ENCODE measurements around the gene CAGE1. TPM values are rescaled to one million over a fixed set of nuclear protein-coding genes. Genes with fewer than 3 reads are reported as not detected.
"Not testable (repeated sequence)": the region's sequence is repeated elsewhere in the genome, so short reads cannot be mapped to it uniquely, and the experiment has no call there.

The CAGE1 gene
- total RNA-seq, 1 donor from 2014 or later = 0.16 TPM

DNA sequence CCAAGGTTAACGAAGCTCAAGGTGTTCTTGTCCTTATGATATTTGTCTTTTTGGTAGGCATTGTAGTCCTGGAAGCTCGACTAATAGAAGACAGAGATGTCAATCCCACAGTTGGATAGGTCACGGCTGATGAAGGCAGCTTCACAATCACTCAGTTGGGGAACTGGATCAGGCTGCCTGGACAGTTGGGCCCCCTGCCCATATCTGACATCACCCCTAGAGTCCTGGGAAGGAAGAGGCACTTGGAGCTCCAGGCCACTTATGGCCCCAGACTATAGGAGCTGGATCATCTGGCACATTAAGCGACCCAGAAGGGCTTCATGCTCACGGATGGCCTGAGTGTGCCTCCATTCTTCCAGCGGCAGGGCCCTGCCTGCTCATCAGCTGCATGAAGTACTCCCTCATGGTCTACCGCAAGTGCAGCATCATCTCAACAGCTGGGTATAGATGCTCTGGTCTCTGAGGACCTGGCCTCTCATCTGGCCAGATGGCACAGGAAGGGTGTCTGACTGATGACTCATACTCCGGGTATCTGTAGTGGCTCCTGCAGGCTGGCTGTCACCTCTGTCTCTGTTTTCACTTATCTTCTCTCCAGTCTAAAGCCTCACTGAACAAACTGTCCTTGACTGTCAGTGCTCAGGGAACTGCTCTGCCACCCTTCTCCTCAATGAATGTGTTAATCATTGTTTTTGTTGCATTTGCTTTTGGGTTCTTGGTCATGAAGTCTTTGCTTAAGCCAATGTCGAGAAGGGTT is 47.4 kb downstream of the CAGE1 start:
- H3K4me3 Mint-ChIP-seq = no peak overlapping the region
- no peak overlapping the region for H3K27ac Mint-ChIP-seq
- peaks cover 4% of the 10 kb centered on the region for H3K4me1 Mint-ChIP-seq
- peaks cover 25% of the 10 kb centered on the region for H3K27me3 Mint-ChIP-seq
- H3K36me3 Mint-ChIP-seq (ENCODE audit: low read depth) = no peaks in the 10 kb centered on the region
- no peaks in the 10 kb centered on the region for H3K9me3 Mint-ChIP-seq
- no peak for DNase-seq
- intact Hi-C loops (cut with micrococcal nuclease) = no loop called here

DNA sequence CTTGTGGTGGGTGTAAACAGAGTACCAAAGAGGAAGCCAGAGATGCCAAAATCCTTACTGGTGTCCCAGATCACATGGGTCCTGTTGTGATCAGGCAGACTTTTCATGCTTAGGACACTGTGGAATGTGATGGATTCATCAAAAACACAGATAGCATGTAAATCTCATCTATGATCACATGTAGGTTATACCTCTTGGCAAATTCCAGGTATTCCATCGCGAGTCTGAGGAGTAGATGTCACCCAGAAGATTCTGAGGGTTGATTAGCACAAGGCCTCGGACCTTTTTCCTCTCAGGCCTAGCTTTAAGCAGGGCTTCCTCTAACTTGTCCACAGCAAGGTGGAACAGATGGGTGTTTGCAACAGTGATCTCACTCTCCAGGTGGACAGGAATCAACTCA is 48.3 kb downstream of the CAGE1 start:
- no peak overlapping the region for H3K4me3 Mint-ChIP-seq
- H3K27me3 Mint-ChIP-seq = peaks cover 28% of the 10 kb centered on the region
- DNase-seq = no peak
- intact Hi-C loops (cut with micrococcal nuclease) = no loop called here
- no peaks in the 10 kb centered on the region for H3K9me3 Mint-ChIP-seq
- H3K36me3 Mint-ChIP-seq (ENCODE audit: low read depth) = no peaks in the 10 kb centered on the region
- H3K4me1 Mint-ChIP-seq = peaks cover 4% of the 10 kb centered on the region
- H3K27ac Mint-ChIP-seq = no peak overlapping the region

DNA sequence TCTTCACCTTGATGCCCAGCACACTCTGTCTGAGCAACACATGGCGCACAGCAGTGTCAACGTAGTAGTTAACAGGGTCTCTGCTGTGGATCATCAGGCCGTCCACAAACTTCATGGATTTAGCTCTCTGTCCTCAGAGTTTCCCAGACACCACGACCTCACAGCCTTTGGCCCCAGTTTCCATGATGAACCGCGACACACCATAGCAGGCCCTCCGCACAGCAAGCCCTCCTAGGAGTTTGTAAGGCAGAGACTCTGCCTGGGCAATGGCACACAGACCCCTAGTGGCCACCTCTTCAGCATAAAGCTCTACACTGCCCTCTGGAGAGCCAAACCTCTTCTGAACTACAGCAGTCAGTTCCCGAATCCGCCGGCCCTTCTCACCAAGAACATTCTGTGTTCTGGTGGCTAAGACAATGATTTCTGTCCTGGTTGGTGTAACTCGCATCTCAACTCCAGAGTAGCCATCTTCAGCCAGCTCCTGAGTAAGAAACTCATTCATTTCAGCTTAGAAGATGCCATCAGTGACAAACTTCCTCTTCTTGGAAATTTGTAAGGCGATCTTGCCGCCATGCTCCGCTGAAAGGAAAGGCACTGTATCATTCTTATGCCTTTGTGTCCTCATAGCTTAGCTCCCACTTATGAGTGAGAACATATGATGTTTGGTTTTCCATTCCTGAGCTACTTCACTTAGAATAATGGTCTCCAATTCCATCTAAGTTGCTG is 50.4 kb downstream of the CAGE1 start:
- intact Hi-C loops (cut with micrococcal nuclease); H3K4me3 Mint-ChIP-seq; H3K27ac Mint-ChIP-seq; H3K36me3 Mint-ChIP-seq (ENCODE audit: low read depth); DNase-seq; H3K4me1 Mint-ChIP-seq; H3K9me3 Mint-ChIP-seq: not testable (repeated sequence)
- H3K27me3 Mint-ChIP-seq = peaks cover 32% of the 10 kb centered on the region

DNA sequence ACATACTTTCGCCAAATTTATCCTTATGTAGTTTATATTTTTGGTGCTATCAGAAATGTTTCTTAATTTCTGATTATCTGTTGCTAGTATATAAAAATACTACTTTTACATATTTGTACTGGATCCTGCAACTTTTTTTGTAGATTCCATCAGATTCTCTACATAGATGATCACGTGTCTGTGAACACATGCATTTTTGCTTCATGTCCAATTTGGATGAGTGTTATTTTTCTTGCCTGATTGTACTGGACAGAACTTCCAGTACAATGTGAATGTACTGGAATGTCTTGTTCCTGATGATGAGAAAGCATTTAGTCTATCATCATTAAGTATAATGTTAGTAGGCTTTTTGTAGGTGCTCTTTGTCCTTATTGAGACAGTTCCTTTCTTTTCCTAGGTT is 51.5 kb downstream of the CAGE1 start:
- peaks cover 2% of the 10 kb centered on the region for H3K4me1 Mint-ChIP-seq
- no peaks in the 10 kb centered on the region for H3K36me3 Mint-ChIP-seq (ENCODE audit: low read depth)
- no peak for DNase-seq
- H3K9me3 Mint-ChIP-seq = peaks cover 3% of the 10 kb centered on the region
- H3K4me3 Mint-ChIP-seq = no peak overlapping the region
- peaks cover 32% of the 10 kb centered on the region for H3K27me3 Mint-ChIP-seq
- H3K27ac Mint-ChIP-seq = no peak overlapping the region
- intact Hi-C loops (cut with micrococcal nuclease) = no loop called here

DNA sequence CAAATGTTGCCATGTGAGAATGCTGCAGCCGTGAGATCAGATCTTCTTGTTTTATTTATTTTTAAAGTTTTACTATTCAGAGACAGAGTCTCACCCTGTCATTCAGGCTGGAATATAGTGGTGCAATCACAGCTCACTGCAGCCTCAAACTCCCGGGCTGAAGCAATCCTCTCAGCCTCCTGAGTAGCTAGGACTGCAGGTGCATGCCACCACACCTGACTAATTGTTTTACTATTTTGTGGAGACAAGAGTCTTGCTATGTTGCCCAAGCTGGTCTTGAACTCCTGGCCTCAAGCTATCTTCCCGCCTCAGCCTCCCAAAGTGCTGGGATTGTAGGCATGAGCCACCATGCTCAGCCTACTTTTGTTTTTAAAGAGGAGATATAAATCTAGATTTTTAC is 54.0 kb downstream of the CAGE1 start:
- Mint-ChIP-seq H3K4me1 (no peaks in the 10 kb centered on the region), H3K9me3 (peaks cover 3% of the 10 kb centered on the region)

DNA sequence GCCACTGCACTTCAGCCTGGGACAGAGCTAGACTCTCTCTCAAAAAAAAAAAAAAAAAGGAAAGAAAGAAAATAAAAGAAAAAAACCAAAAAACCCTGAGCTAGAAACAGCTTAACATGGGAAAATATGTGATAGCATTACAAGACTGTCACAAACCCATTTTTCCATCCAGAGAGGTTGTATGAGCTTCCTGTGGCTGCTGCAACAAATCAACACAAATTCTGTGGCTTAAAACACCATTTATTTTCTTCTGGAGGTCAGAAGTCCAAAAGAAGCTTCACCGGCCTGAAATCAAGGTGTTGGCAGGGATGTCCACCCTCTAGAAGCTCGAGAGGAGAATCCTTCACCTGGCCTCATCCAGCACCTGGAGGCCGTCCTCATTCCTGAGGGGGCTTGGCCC is 54.9 kb downstream of the CAGE1 start:
- peaks cover 3% of the 10 kb centered on the region for H3K9me3 Mint-ChIP-seq
- intact Hi-C loops (cut with micrococcal nuclease) = no loop called here
- DNase-seq = no peak
- H3K27ac Mint-ChIP-seq = no peak overlapping the region
- H3K36me3 Mint-ChIP-seq (ENCODE audit: low read depth) = no peaks in the 10 kb centered on the region
- H3K4me1 Mint-ChIP-seq = no peaks in the 10 kb centered on the region
- H3K27me3 Mint-ChIP-seq = peaks cover 28% of the 10 kb centered on the region
- no peak overlapping the region for H3K4me3 Mint-ChIP-seq

More for the DNA sequence above, 54.0 kb downstream of the CAGE1 start:
- no peak for DNase-seq
- Mint-ChIP-seq H3K27me3 (peaks cover 33% of the 10 kb centered on the region), H3K4me3 (no peak overlapping the region), H3K27ac (no peak overlapping the region), H3K36me3 (ENCODE audit: low read depth) (no peaks in the 10 kb centered on the region)
- intact Hi-C loops (cut with micrococcal nuclease) = no loop called here

DNA sequence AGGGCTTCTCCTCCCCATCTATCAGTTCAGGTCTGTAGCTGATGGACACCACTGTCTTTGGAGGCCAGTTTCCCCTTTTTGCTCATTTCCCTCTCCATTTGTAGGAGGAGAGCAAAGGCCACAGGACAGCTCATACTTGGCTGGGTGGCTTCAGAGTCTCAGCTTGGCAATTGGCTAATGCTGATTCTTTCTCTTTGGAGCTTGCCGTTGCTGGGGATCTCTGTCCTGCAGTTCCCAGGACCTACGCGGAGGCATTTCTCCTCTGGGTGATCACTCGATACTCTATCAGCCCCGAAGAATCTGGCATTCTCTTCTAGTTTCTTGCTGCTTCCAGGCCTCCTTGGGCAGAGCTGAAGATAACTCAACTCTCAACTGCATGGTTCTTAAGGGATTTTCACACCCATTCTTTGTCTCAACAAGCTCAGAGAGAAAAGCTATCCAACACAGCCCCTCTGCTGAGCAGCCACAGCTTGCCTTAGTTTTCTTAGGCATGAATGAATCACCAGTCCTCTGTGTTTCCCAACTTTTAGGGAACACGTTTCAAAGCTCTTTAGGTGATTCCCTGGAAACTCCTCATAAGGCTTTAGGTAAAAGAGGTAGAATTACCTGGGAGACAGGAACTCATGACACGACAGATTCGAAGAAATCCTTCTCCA is 57.3 kb downstream of the CAGE1 start:
- H3K9me3 Mint-ChIP-seq = peaks cover 3% of the 10 kb centered on the region
- intact Hi-C loops (cut with micrococcal nuclease) = no loop called here
- no peak overlapping the region for H3K27ac Mint-ChIP-seq
- H3K4me3 Mint-ChIP-seq = no peak overlapping the region
- no peaks in the 10 kb centered on the region for H3K4me1 Mint-ChIP-seq
- peaks cover 16% of the 10 kb centered on the region for H3K27me3 Mint-ChIP-seq
- no peaks in the 10 kb centered on the region for H3K36me3 Mint-ChIP-seq (ENCODE audit: low read depth)
- no peak for DNase-seq

DNA sequence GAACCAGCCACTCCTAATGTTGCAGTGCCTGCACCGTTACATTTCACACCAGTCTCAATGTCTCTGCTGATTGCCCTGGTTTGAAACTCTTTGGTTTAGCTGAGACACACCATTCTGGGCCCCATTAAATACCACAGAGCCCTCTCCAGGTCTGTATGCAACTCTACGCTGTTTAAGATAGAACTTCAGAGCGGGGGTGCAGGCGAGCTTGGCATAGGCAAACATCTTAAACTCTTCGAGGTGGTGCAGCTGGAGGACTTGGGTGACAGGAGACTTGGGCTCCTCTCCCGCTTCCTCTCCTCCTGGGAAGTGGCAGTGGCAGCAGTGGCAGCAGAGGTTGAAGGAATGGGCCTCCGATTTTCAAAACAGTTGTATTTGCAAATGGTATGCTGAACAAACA is 58.1 kb downstream of the CAGE1 start:
- H3K27ac Mint-ChIP-seq = no peak overlapping the region
- H3K9me3 Mint-ChIP-seq = peaks cover 3% of the 10 kb centered on the region
- no peaks in the 10 kb centered on the region for H3K36me3 Mint-ChIP-seq (ENCODE audit: low read depth)
- H3K27me3 Mint-ChIP-seq = peaks cover 13% of the 10 kb centered on the region
- intact Hi-C loops (cut with micrococcal nuclease) = no loop called here
- H3K4me1 Mint-ChIP-seq = no peaks in the 10 kb centered on the region
- no peak overlapping the region for H3K4me3 Mint-ChIP-seq
- DNase-seq = no peak

DNA sequence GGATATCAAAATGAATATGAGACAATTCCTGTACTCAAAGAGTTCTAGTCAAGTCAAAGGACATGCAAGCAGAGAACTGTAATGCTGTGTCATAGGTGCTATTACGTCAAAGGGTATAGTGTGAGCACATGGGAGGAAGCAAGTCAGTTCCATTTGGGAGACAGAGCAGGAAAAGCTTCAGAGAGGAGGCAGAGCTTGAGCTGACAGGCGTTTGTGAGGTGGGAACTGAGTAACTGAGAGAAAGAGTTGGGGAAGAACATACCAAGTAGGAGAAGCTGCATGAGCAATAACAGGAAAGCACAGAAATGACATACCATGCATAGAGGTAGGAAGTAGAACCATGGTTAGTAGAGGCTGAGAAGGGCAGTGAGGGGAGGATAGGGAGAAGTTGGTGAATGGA is 61.3 kb downstream of the CAGE1 start:
- H3K36me3 Mint-ChIP-seq (ENCODE audit: low read depth) = no peaks in the 10 kb centered on the region
- H3K4me1 Mint-ChIP-seq = peaks cover 3% of the 10 kb centered on the region
- peaks cover 18% of the 10 kb centered on the region for H3K27me3 Mint-ChIP-seq
- peaks cover 5% of the 10 kb centered on the region for H3K9me3 Mint-ChIP-seq
- intact Hi-C loops (cut with micrococcal nuclease) = no loop called here
- no peak overlapping the region for H3K4me3 Mint-ChIP-seq
- no peak for DNase-seq
- no peak overlapping the region for H3K27ac Mint-ChIP-seq

DNA sequence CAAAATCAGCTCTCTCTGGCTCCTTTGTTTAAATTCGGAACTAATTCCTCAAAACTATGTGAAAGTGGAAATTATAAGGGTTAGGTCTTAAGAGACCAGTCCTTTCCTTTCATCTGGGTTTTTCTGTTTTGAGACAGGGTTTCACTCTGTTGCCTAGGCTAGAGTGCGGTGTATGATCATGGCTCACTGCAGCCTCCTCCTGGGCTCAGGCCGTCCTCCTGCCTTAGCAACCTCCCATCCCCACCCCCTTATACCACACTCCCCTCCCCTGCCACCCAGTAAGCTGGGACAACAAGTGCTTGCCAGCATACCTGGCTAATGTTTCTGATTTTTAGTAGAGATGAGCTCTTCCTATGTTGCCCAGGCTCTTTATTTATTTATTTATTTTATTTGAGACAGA is 63.8 kb downstream of the CAGE1 start:
- no peak for DNase-seq
- peaks cover 3% of the 10 kb centered on the region for H3K4me1 Mint-ChIP-seq
- intact Hi-C loops (cut with micrococcal nuclease) = no loop called here
- H3K27ac Mint-ChIP-seq = no peak overlapping the region
- H3K27me3 Mint-ChIP-seq = peaks cover 15% of the 10 kb centered on the region
- peaks cover 5% of the 10 kb centered on the region for H3K9me3 Mint-ChIP-seq
- no peak overlapping the region for H3K4me3 Mint-ChIP-seq
- H3K36me3 Mint-ChIP-seq (ENCODE audit: low read depth) = no peaks in the 10 kb centered on the region

DNA sequence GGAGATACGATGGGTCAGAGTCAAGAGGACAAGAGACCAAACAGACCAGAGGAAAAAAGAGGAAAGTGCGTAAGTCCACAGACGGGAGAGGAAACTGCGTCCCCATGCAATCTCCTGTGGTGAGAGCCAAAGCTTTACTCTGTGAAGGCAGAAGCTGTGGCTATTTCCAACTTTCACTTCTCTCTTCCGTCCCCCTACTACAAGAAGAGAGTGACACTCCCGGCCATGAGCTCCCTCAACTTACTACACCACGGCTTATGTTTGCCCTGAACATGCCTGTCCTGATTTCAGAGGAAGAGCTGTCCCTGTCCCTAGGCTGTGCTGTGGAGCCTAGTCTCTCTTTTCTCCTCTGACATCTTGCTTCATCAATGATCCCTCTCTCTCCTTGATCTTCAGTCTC is 65.0 kb downstream of the CAGE1 start:
- Mint-ChIP-seq H3K27ac (no peak overlapping the region), H3K36me3 (ENCODE audit: low read depth) (no peaks in the 10 kb centered on the region), H3K4me3 (no peak overlapping the region), H3K27me3 (peaks cover 15% of the 10 kb centered on the region), H3K9me3 (peaks cover 5% of the 10 kb centered on the region), H3K4me1 (peaks cover 3% of the 10 kb centered on the region)
- no peak for DNase-seq
- intact Hi-C loops (cut with micrococcal nuclease) = no loop called here

DNA sequence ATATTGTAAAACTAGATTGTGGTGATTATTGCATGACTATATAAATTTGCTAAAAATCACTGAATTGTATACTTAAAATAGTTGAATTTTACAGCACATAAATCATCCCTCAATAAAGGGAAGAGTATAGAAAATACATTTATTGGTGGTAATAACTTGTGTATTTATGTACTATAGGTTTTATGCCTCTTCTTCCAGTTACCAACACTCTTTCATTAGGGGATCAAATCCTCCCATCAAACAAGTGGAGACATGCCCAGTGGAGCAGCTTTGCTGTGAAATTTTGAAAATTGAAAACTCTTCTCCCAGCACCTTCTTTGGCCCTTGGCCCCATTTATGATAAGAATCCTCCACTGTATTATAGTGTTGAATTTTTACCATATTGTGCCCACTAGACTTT is 66.5 kb downstream of the CAGE1 start:
- Mint-ChIP-seq H3K4me3 (no peak overlapping the region), H3K36me3 (ENCODE audit: low read depth) (no peaks in the 10 kb centered on the region), H3K27ac (no peak overlapping the region), H3K4me1 (peaks cover 3% of the 10 kb centered on the region), H3K9me3 (peaks cover 5% of the 10 kb centered on the region), H3K27me3 (peaks cover 12% of the 10 kb centered on the region)
- intact Hi-C loops (cut with micrococcal nuclease) = no loop called here
- DNase-seq = no peak

DNA sequence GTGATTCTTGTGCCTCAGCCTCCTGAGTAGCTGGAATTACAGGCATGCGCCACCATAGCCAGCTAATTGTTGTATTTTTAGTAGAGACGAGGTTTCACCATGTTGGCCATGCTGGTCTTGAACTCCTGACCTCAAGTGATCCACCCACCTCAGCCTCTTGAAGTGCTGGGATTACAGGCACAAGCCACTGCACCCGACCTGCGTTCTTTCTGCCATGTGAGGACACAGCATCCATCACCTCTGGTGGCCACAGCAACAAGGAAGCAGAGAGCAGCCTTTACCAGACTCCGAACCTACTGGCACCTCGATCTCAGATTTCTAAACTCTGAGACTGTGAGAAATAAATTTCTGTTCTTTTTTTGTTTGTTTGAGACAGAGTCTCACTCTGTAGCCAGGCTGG is 67.7 kb downstream of the CAGE1 start:
- intact Hi-C loops (cut with micrococcal nuclease); DNase-seq; H3K27ac Mint-ChIP-seq; H3K4me1 Mint-ChIP-seq; H3K4me3 Mint-ChIP-seq; H3K36me3 Mint-ChIP-seq (ENCODE audit: low read depth); H3K9me3 Mint-ChIP-seq: not testable (repeated sequence)
- peaks cover 12% of the 10 kb centered on the region for H3K27me3 Mint-ChIP-seq

DNA sequence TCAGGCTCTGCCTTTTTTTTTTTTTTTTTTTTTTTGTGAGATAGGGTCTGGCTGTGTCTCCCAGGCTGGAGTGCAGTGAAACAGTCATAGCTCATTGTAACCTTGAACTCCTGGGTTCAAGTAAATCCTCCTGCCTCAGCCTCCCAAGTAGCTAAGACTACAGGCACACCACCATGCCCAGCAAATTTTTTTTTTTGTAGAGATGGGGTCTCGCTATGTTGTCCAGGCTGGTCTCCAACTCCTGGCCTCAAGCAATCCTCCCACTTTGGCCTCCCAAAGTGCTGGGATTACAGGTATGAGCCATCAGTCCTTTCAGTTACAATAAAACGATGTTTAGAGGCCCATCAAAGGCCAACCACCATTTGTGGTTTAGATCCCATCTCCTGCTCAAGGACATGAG is 70.1 kb downstream of the CAGE1 start:
- H3K4me3 Mint-ChIP-seq; DNase-seq; H3K4me1 Mint-ChIP-seq; H3K27me3 Mint-ChIP-seq; H3K36me3 Mint-ChIP-seq (ENCODE audit: low read depth); H3K9me3 Mint-ChIP-seq; H3K27ac Mint-ChIP-seq: not testable (repeated sequence)
- intact Hi-C loops (cut with micrococcal nuclease) = loop anchor here (10.0 kb wide), 2 partner anchors 745 to 1115 kb away; partner anchors contain the start of genes BLOC1S5 and SLC35B3

Data from activated CD4-positive, alpha-beta T cell treated with anti-CD3 and anti-CD28 coated beads, Interleukin-2, amount 10 ng/mL, durations not matched to agents 24 days and 14 days (primary cell).